Subcutaneous abdominal adipose tissue (tissue), 5 donors: ENCODE results near the gene NPLOC4.

Source experiments
- H3K27ac ChIP-seq: one replicate; pipeline ENCODE4 v1.7.0; 2013; ENCODE audit warnings: low read depth, mild to moderate bottlenecking, inconsistent platforms, low read length, moderate library complexity
- H3K27me3 ChIP-seq, 5 donors: one replicate each; pipeline ENCODE4 v1.7.0; 2013; ENCODE audit warnings: low read length in 5 of 5, inconsistent platforms in 1 of 5; ENCODE audit not compliant: control insufficient read depth in 5 of 5, insufficient read depth in 4 of 5
- H3K36me3 ChIP-seq, 5 donors: one replicate each; pipeline ENCODE4 v1.7.0; 2013; ENCODE audit warnings: low read length in 5 of 5; ENCODE audit not compliant: control insufficient read depth in 5 of 5, insufficient read depth in 5 of 5
- H3K4me1 ChIP-seq, 5 donors: one replicate each; pipeline ENCODE4 v1.7.0; 2013; ENCODE audit warnings: low read length in 5 of 5, mild to moderate bottlenecking in 3 of 5, moderate library complexity in 1 of 5; ENCODE audit not compliant: control insufficient read depth in 5 of 5, insufficient read depth in 5 of 5
- H3K4me3 ChIP-seq, 5 donors: one replicate each; pipeline ENCODE4 v1.7.0; 2013; ENCODE audit warnings: low read length in 5 of 5, low read depth in 1 of 5
- H3K9ac ChIP-seq, 5 donors: one replicate each; pipeline ENCODE4 v1.7.0; 2013; ENCODE audit warnings: low read length in 5 of 5, mild to moderate bottlenecking in 4 of 5, moderate library complexity in 3 of 5
- H3K9me3 ChIP-seq, 5 donors: one replicate each; pipeline ENCODE4 v1.7.0; 2013; ENCODE audit warnings: low read length in 5 of 5; ENCODE audit not compliant: control insufficient read depth in 5 of 5
- donor health status: healthy.
- donor health status: healthy.
- donor health status: healthy.
- donor health status: healthy.
- donor health status: healthy.

Gene NPLOC4

GRCh38 chr17:81650951-81651350, 14.0 kb upstream of the NPLOC4 start:
- Histone ChIP-seq H3K36me3 (no peaks in the 10 kb centered on the region), H3K4me1 (peaks cover 0 to 22% (median 19%) of the 10 kb centered on the region in 5 donors), H3K9ac (no peak overlapping the region), H3K27me3 (peaks cover 16 to 33% (median 29%) of the 10 kb centered on the region in 5 donors), H3K27ac (no peak overlapping the region), H3K9me3 (peaks cover 0 to 4% (median 0%) of the 10 kb centered on the region in 5 donors), H3K4me3 (no peak overlapping the region)

- H3K4me1 ChIP-seq, result peaks cover 0 to 12% (median 9%) of the 10 kb centered on the region in 5 donors
- H3K4me3 ChIP-seq, result no peak overlapping the region
- peaks cover 16 to 33% (median 29%) of the 10 kb centered on the region in 5 donors for H3K27me3 ChIP-seq
- H3K9ac ChIP-seq, result no peak overlapping the region
- H3K36me3 ChIP-seq, result peaks cover 0 to 4% (median 3%) of the 10 kb centered on the region in 5 donors
- peaks cover 0 to 4% (median 0%) of the 10 kb centered on the region in 5 donors for H3K9me3 ChIP-seq
- H3K27ac ChIP-seq, result no peak overlapping the region
Observed at GRCh38 chr17:81648707-81649085, 11.8 kb upstream of the NPLOC4 start.

- H3K27ac ChIP-seq, result no peak overlapping the region
- H3K36me3 ChIP-seq, result peaks cover 0 to 4% (median 3%) of the 10 kb centered on the region in 5 donors
- H3K9me3 ChIP-seq, result peaks cover 0 to 4% (median 0%) of the 10 kb centered on the region in 5 donors
- peaks cover 16 to 33% (median 29%) of the 10 kb centered on the region in 5 donors for H3K27me3 ChIP-seq
- no peak overlapping the region for H3K4me3 ChIP-seq
- H3K4me1 ChIP-seq, result peaks cover 0 to 12% (median 9%) of the 10 kb centered on the region in 5 donors
- no peak overlapping the region for H3K9ac ChIP-seq
Observed at GRCh38 chr17:81648013-81648706, 11.2 kb upstream of the NPLOC4 start.

- Histone ChIP-seq H3K27ac (no peak overlapping the region), H3K9ac (no peak overlapping the region), H3K9me3 (peaks cover 0 to 4% (median 0%) of the 10 kb centered on the region in 5 donors), H3K36me3 (peaks cover 0 to 4% (median 3%) of the 10 kb centered on the region in 5 donors), H3K4me3 (no peak overlapping the region), H3K27me3 (peaks cover 16 to 33% (median 29%) of the 10 kb centered on the region in 5 donors), H3K4me1 (peaks cover 0 to 12% (median 9%) of the 10 kb centered on the region in 5 donors)
Observed at GRCh38 chr17:81647640-81648012, 10.7 kb upstream of the NPLOC4 start.

- no peak overlapping the region for H3K9ac ChIP-seq
- no peak overlapping the region for H3K27ac ChIP-seq
- peaks cover 0 to 4% (median 0%) of the 10 kb centered on the region in 5 donors for H3K9me3 ChIP-seq
- H3K36me3 ChIP-seq, result peaks cover 0 to 4% (median 3%) of the 10 kb centered on the region in 5 donors
- H3K4me3 ChIP-seq, result no peak overlapping the region
- peaks cover 16 to 33% (median 29%) of the 10 kb centered on the region in 5 donors for H3K27me3 ChIP-seq
- peaks cover 0 to 18% (median 9%) of the 10 kb centered on the region in 5 donors for H3K4me1 ChIP-seq
Observed at GRCh38 chr17:81646869-81647600, 10.1 kb upstream of the NPLOC4 start.

GRCh38 chr17:81644976-81645952, 8.4 kb upstream of the NPLOC4 start:
- Histone ChIP-seq H3K4me3 (no peak overlapping the region), H3K27me3 (peaks cover 15 to 25% (median 17%) of the 10 kb centered on the region in 5 donors), H3K27ac (no peak overlapping the region), H3K9ac (no peak overlapping the region), H3K4me1 (peaks cover 0 to 26% (median 9%) of the 10 kb centered on the region in 5 donors), H3K9me3 (peaks cover 0 to 4% (median 0%) of the 10 kb centered on the region in 5 donors), H3K36me3 (peaks cover 0 to 4% (median 3%) of the 10 kb centered on the region in 5 donors)

GRCh38 chr17:81644496-81644895, 7.6 kb upstream of the NPLOC4 start:
- Histone ChIP-seq H3K27ac (no peak overlapping the region), H3K27me3 (peaks cover 12 to 19% (median 13%) of the 10 kb centered on the region in 5 donors), H3K4me1 (peaks cover 0 to 26% (median 9%) of the 10 kb centered on the region in 5 donors), H3K36me3 (peaks cover 0 to 4% (median 3%) of the 10 kb centered on the region in 5 donors), H3K9me3 (peaks cover 0 to 4% (median 0%) of the 10 kb centered on the region in 5 donors), H3K9ac (no peak overlapping the region), H3K4me3 (no peak overlapping the region)

GRCh38 chr17:81641825-81642489, 5.0 kb upstream of the NPLOC4 start:
- peaks cover 0 to 3% (median under 1%) of the 10 kb centered on the region in 5 donors for H3K27me3 ChIP-seq
- peaks cover 0 to 4% (median 3%) of the 10 kb centered on the region in 5 donors for H3K36me3 ChIP-seq
- peaks cover 0 to 21% (median 7%) of the 10 kb centered on the region in 5 donors for H3K4me1 ChIP-seq
- H3K9ac ChIP-seq, result no peak overlapping the region
- no peak overlapping the region for H3K4me3 ChIP-seq
- peak overlapping the region; percentile 50 for H3K27ac ChIP-seq
- H3K9me3 ChIP-seq, result no peaks in the 10 kb centered on the region

- no peak overlapping the region for H3K27ac ChIP-seq
- H3K9me3 ChIP-seq, result no peaks in the 10 kb centered on the region
- no peak overlapping the region for H3K4me3 ChIP-seq
- no peaks in the 10 kb centered on the region for H3K27me3 ChIP-seq
- H3K9ac ChIP-seq, result no peak overlapping the region
- H3K36me3 ChIP-seq, result no peaks in the 10 kb centered on the region
- H3K4me1 ChIP-seq, result peaks cover 4 to 35% (median 21%) of the 10 kb centered on the region in 5 donors
Observed at GRCh38 chr17:81640011-81640410, 3.1 kb upstream of the NPLOC4 start.
